HG03575 (cell line): Measurements from ENCODE around the gene PKP4.
A peak's percentile ranks its signal among the peaks of the same experiment; 100 is the strongest.
"Not testable (repeated sequence)": the region's sequence is repeated elsewhere in the genome, so short reads cannot be mapped to it uniquely, and the experiment has no call there.

Experiments
- ATAC-seq: cut with Tn5 transposase; IDR thresholded peaks from one replicate; pipeline ENCODE4 v1.9.1; 2021; ENCODE audit not compliant: unreplicated experiment, insufficient number of reproducible peaks, low FRiP score; ENCODE audit errors: extremely low read depth

The PKP4 gene, protein sequence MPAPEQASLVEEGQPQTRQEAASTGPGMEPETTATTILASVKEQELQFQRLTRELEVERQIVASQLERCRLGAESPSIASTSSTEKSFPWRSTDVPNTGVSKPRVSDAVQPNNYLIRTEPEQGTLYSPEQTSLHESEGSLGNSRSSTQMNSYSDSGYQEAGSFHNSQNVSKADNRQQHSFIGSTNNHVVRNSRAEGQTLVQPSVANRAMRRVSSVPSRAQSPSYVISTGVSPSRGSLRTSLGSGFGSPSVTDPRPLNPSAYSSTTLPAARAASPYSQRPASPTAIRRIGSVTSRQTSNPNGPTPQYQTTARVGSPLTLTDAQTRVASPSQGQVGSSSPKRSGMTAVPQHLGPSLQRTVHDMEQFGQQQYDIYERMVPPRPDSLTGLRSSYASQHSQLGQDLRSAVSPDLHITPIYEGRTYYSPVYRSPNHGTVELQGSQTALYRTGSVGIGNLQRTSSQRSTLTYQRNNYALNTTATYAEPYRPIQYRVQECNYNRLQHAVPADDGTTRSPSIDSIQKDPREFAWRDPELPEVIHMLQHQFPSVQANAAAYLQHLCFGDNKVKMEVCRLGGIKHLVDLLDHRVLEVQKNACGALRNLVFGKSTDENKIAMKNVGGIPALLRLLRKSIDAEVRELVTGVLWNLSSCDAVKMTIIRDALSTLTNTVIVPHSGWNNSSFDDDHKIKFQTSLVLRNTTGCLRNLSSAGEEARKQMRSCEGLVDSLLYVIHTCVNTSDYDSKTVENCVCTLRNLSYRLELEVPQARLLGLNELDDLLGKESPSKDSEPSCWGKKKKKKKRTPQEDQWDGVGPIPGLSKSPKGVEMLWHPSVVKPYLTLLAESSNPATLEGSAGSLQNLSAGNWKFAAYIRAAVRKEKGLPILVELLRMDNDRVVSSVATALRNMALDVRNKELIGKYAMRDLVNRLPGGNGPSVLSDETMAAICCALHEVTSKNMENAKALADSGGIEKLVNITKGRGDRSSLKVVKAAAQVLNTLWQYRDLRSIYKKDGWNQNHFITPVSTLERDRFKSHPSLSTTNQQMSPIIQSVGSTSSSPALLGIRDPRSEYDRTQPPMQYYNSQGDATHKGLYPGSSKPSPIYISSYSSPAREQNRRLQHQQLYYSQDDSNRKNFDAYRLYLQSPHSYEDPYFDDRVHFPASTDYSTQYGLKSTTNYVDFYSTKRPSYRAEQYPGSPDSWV

DNA sequence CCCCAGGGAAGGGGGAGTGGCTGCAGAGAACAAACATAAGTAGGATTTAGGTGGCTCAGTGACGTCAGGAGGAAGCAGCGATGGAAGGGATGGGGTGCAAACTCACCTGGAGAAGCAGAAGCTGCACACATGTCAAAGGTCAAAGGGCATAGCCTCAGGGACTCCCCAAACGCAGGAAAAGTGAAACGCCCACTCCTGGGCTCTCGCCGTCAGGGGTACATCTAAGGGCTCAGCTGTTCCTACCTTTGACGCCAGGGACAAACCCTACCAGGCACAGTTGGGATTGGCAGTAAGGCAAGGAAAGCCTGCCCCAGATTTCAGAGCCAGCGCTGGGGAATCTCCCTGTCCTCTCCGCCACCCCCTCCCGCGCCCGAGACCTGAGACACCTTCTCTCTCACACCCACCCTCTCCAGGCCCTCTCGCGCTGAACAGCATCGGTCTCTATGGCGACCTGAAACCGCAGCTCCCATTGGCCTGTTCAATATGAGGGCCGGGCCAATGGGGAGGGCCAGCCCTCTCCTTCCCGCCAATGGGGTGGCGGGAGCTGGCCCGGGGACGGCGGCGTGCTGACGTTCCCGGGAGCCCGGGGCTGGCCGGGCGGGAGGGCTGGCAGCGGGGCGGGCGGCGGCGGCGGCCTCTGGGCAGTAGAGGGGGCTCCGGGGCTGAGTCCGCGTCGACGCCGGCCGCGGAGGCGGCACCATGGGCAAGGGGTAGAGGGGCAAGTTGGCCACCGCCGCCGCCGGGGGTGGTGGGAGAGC is at the start of gene PKP4, which contains the start of gene CCDC148:
Gene PKP4, plus strand, starts transcription at position 644 of the 758 bp plus-strand sequence. CDS start 76,233 bp downstream, outside the sequence.
Gene CCDC148, minus strand, starts transcription at position 445 of the 758 bp plus-strand sequence. Its CDS starts 314 bp downstream, at position 131.
- ATAC-seq, result peak; percentile 93

DNA sequence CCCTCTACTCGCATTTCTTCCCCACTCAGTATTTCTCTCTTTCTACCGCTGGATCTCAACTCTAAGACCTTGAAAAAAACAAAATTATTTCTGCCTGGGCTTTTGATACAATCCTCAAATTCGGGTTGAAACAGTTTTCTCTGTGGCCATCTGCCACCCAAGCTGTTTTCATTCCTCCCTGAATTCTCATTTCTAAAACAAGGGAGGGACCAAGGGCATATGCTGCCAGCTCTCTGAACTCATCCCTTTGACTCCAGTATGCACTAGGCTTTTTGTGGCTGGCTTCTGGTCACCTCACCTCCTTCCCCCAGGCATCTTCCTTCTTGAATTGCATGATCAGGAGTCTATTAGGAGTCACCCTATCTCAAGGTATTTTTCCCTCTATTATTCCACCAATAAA is 49.7 kb upstream of the PKP4 start:
- ATAC-seq, result no peak

DNA sequence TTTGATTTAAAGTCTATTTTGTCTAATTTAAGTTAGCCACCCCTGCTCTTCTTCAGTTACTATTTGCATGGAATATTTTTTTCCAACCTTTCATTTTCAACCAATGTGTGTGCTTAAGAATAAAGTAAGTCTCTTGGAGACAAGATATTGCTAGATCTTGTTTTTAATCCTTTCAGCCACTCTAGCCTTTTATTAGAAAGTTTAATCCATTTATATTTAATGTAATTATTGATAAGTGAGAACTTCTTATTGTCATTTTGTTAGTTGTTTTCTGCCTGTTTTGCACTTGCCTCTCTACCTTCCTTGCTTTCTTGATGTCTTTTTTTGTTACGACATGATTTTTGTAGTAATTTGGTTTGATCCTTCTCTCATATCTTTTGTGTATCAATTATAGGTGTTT is 46.6 kb upstream of the PKP4 start:
- no peak for ATAC-seq

DNA sequence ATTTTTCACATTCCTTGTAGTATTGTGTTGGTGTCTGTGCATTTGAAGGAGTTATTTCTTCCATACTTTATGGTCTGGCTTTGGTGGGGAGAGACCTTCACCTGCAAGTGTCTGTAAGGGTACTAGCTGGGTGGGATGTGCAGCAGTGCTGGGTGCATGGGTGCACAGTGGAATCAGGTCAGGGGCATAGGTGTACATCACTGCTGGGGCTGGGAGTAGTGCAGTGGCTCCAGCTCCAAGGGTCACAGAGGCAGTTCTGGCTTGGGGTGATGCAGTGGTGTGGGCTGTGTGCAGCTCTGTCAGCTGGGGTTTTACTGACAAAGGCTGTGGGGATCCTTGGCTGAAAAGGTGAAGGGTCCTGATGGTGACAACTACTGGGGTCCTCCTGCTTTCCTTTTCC is 45.0 kb upstream of the PKP4 start:
- no peak for ATAC-seq

DNA sequence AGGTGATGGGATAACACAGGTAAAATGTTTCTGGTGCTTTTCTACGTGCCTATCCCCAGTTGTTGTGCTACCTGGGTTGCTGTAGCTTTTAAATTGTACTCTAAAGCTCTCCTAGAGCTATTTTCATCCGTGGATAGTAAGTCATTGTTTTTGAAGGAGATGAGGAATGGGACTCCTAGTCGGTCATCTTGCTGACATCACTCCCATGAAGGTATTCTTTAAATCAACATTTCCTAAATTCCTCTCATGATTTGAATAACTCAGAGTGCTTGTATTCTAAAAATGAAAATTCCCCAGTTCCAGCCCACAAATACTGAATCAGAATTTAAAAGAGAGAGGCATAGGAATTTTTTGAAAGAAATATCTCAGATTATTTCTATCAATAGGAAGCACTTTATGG is 44.5 kb upstream of the PKP4 start:
- ATAC-seq, result no peak

DNA sequence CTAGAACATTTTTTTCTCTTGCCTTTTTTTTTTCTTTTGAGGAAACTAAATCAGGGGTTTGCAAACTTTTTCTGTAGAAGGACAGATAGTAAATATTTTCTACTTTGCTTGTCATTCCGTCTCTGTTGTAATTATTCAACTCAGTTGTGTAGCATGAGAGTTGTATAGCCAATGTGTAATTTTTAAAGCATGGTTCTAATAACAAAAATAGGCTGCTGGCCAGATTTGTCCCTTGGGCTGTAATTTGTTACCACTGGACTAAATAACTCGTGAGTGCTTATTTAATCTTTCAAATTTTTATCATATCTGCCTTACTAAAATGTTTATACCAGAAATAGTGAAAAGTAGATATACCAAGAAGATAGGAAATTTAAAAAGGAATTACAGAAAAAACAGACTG is 43.2 kb upstream of the PKP4 start:
- no peak for ATAC-seq

DNA sequence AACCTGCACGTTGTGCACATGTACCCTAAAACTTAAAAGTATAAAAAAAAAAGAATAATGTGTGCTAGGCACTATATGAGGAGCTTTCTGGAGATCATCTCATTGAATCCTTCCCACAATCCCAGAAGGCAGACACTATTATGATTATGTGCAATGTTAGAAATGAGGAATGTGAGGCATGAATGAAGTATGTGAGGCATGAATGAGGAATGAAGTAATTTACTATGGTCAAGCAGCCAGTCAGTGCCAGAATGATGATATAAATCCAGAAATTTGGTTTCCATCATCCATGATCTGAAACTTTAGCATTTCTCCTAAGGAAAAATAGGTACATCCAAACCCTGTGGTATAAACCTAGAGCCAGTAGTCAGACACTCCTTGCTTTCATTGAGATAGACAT is 42.2 kb upstream of the PKP4 start:
- no peak for ATAC-seq

DNA sequence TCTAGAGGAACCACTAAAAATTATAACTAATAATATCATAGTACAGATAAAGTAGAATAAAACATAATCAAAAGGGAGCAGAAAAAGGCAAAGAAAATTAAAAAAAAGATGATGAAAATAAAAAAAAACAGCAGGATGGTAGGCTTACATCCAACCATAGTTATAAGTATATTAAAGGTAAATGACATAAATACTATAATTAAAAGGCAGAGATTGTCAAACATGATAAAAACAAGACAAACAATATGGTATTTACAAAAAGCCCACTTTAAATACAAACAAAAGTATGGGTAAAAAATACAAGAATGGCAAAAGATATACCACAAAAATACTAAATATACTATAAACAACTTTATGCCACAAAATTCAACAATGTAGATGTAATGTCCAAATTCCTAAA is 24.6 kb upstream of the PKP4 start:
- ATAC-seq, result no peak

DNA sequence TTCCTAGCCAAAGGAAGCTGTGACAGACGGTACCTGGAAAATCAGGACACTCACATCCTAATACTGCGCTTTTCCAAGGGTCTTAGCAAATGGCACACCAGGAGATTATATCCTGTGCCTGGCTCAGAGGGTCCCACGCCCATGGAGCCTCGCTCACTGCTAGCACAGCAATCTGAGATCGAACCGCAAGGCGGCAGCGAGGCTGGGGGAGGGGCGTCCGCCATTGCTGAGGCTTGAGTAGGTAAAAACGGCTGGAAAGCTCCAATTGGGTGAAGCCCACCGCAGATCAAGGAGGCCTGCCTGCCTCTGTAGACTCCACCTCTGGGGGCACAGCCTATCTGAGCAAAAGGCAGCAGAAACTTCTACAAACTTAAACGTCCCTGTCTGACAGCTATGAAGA is 23.0 kb upstream of the PKP4 start:
- not testable (repeated sequence) for ATAC-seq

DNA sequence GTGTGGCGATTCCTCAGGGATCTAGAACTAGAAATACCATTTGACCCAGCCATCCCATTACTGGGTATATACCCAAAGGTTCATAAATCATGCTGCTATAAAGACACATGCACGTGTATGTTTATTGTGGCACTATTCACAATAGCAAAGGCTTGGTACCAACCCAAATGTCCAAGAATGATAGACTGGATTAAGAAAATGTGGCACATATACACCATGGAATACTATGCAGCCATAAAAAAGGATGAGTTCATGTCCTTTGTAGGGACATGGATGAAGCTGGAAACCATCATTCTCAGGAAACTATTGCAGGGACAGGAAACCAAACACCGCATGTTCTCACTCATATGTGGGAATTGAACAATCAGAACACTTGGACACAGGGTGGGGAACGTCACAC is 17.7 kb upstream of the PKP4 start:
- ATAC-seq, result not testable (repeated sequence)

DNA sequence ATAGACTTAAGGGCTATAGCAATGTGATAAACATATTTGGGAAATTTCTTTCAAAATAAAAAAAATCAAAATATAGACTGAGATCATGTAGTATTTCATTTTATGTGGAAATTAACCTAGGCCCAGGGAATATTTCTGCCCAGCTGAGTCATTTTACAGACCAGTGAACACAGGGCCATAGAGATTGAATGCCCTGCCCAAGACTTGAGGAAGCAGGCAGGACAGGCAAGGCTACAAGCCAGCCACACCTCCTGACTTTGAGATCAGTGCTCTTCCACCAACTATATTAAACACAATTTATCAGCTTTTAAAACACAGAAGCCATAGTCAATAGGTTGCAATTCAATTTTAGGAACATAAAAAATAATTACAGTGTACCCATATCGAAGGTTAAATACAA is 13.1 kb upstream of the PKP4 start:
- ATAC-seq, result no peak

DNA sequence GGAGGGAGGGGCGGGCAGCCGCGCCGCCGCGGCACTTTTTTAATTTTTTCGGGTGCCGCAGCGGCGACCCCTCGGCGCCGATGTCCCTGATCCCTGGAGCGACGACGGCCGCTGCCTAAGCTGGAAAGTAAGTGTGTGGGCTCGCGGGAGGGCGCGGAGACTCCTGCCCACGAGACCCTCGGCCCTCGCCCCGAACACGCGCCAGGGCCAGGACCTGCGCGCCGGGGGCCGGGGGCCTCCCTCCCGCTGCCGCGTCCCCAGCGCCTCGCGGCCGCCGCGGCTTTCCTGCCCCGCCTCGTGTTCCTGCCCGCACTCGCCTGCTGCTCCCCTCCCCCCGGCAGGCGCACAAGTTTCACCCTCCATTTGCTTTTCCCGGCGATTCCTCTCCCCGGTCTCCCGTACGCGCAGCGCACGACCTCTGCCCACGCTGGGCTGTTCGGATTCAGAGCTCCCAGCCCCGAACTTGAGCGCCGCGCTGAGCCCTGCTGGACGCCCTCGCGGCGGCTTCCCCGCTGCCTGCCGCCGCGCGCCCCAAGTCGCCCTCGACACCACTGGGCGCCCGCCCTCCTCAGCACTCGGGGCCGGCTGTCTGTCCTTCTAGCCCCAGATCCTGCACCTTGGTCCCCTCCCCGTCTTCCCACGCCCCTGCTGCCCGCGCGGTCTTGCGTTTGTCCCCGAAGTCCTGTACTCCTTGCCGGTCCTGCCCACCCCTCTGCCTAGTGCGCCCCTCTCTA is 507 bp downstream of the PKP4 start:
- no peak for ATAC-seq

DNA sequence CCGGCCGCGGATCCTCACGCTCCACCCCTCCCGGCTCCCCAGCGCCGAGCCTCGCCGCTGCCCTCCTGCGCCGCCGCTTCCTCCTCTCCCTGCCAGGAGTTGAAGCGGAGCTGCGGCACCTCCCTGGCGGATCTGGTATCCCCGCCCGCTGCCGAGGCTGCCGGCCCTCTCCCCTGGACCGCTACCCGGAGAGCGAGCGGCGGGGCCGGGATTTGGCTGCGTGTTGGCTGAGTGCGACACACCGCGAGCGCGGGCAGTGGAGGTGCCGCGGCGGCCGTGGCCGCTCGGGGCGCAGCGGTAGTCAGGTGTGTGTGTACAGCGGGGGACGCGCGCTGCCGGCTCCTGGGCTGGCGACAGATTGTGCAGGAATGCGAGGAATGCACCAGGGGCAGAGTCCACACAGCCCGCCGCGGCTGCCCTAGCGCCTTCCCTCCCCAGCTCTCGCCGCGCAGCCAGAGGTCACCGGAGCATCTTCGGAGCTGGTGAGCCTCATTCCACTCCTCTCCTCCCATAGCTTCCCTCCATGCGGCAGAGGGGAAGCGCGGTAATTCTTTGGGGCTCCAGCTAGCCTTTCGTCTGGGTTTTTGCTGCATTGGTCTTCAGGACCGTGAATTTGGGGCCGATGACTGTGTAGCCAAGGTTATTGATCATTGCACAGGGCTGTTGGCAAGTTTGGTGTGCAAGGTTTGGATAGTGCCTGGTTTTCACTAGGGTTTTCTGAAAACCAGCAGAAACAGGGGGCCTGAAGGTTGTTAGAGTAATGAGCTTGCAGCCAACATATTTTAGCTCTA is 1.3 kb downstream of the PKP4 start:
- ATAC-seq, result no peak

DNA sequence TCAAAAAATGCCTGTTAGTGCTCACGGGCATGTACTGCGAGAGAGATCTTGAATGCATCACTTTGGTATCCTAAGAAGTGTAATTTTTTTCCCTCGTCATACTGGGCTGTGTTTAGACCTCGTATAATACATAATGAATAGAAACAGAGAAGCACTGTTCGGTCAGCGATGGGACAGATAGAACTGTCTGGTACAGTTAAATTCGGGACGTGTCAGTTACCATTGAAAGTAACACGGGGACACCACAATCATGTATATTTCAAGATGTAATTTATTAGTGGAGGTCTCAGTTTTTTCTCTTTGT is 1.8 kb downstream of the PKP4 start:
- no peak for ATAC-seq

DNA sequence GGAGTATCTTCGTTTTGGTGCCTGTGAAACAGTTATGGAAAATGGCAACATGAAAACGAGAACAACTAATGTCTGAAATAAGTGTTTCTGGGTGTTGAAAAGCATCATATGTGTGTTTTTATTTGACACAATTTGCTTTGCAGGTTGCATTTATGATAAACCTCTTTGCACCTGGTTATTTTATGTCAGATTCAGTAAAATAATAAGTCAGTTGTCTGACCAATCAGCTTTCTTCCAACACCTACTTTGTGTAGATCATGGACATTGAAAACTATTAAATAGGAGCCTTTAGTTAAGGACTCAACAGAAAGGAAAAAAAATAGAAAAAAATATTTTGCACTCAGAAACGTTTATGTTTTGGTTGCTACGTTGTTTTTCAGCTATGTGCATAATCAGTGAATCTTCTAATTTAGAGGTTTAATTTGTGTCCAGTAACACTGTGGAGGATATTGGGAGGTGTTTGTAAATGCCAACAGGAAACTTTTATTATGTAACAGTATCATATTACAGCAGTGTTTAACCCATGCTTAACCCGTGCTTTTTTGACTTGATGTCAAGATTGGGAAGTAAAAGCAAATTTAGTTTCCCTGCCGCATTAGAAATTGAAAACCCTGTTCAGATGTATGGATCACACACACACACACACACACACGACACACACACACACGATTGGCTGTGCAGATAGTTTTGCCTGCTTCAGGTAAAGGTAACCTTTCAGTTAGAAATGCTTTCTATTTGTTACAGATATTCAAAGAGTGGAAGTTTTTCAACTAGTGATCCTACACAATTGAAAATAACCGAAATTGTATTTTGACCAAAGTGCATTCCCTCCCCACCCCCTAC is 2.6 kb downstream of the PKP4 start:
- ATAC-seq, result no peak

DNA sequence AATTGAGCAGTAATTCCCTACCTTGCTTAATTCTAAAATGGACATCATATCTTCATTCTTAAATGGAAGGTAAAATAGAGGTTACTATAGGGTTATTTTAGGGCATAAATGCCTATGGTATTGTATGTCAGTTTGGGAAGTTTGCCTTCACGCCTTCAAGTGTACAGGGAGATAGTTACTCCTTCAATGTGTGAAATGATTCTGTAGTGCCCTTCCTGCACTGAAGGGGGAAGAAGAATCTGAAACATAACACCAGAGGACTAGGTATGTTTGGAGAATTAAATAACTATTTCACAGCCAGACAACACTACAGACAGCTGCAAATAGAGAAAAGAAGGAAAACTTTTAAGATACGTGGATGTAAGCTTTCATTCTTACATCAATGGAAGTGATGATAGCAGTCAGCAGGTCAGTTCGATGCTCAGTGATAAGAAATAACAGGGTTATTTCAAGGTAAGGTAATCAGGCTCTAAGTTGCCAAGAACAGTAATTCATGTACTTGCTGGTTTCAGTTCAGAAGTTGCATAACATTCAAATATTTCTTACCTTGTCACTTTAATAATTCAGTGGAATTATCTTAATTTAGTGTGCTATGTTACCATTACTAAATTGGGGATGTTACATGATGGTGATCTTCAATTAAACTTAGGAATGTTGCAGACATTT is 4.0 kb downstream of the PKP4 start:
- no peak for ATAC-seq
